Measurements from ENCODE around the gene DESI1.
A peak's percentile ranks its signal among the peaks of the same experiment; 100 is the strongest.
"Not testable (repeated sequence)": the region's sequence is repeated elsewhere in the genome, so short reads cannot be mapped to it uniquely, and the experiment has no call there.

Gene DESI1

GRCh38 chr22:41634610-41635009 lies 13.8 kb upstream of the DESI1 start:
- not testable (repeated sequence) for DNase-seq (ENCODE audit: low read depth, low spot score)

- not testable (repeated sequence) for DNase-seq (ENCODE audit: low read depth, low spot score)
Observed at GRCh38 chr22:41631615-41632014, 10.8 kb upstream of the DESI1 start.

- not testable (repeated sequence) for DNase-seq (ENCODE audit: low read depth, low spot score)
Observed at GRCh38 chr22:41631115-41631514, 10.3 kb upstream of the DESI1 start.

- no peak for DNase-seq (ENCODE audit: low read depth, low spot score)
Observed at GRCh38 chr22:41625577-41625976, 4.7 kb upstream of the DESI1 start.

DNA sequence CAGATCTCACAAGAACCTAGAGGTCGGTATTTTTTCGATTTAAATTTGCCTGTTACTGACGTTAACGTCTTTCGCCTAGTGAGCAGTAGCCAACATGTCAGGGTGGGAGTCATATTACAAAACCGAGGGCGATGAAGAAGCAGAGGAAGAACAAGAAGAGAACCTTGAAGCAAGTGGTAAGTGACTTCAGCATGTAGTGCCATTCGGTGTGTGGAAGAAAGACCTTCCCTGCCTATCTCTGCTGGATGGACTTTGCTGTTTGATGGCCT lies 1.0 kb upstream of the DESI1 start:
- DNase-seq (ENCODE audit: low read depth, low spot score): no peak

DNA sequence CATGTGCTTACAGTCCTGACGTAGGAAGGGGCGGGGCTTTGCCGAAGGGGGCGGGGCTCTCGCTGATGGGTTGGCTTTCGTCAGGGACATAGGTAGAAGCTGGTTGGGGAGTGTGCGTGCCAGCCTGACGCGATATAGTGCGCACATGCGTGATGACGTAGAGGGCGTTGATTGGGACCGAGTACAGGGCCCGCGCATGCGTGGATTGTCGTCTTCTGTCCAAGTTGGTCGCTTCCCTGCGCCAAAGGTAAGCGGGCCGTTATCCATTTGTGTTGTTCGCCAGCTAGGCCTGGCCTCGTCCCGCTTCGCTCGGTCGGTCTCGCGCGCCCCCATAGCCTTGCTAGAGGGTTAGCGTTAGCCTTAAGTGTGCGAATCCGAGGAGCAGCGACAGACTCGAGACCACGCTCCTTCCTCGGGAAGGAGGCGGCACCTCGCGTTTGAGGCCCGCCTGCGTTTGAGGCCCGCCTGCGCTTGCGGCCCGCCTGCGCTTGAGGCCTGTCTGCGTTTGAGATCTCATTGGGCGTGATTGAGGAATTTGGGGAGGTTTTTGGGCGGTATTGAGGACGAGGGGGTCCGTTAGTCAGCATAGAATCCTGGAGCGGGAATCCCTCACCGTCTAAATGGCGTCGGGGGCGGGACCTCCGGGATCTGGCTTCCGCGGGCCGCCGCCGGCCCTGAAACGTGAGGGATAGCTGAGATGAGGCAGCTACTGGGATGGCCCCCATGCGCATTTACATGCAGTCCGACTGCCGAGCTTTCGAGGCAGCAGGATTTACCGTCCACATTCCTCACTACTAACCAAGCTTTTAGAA lies 462 bp upstream of the DESI1 start, which contains the start of gene XRCC6:
XRCC6 (plus strand) TSS at position 197 of the 812 bp plus-strand sequence. CDS start 710 bp downstream, outside the sequence.
- peak; percentile 99 for DNase-seq (ENCODE audit: low read depth, low spot score)

DNA sequence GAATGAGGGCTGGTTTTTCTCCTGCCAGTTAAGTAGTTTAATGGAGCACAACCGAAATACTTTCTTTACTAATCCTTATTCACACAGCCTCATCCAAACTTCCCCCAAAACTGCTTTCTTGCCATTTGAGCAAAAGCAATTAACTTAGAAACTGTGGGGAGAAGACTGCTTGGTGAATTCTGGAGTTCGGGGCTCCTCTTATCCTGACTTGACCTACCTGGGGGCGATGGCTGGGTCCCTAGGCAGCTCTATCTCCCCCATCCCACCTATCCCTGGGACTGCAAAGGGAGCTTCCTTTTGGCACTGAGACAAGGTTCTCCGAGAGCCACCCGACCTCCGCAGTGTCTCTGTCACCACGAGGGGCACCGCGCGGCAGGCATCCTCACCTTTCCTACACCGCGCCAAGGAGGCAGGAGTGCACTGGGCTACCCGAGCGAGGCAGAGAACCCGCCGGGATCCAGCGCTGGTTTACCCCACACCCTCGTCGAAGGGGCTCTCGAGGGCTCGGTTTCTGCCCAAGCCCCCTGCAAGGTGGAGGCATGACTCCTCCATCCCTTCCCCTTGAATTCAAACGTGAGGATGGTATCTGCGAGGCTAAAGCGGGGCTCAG lies 759 bp downstream of the DESI1 start:
- no peak for DNase-seq (ENCODE audit: low read depth, low spot score)

- no peak for DNase-seq (ENCODE audit: low read depth, low spot score)
Observed at GRCh38 chr22:41613456-41613855, 7.4 kb downstream of the DESI1 start.

DNA sequence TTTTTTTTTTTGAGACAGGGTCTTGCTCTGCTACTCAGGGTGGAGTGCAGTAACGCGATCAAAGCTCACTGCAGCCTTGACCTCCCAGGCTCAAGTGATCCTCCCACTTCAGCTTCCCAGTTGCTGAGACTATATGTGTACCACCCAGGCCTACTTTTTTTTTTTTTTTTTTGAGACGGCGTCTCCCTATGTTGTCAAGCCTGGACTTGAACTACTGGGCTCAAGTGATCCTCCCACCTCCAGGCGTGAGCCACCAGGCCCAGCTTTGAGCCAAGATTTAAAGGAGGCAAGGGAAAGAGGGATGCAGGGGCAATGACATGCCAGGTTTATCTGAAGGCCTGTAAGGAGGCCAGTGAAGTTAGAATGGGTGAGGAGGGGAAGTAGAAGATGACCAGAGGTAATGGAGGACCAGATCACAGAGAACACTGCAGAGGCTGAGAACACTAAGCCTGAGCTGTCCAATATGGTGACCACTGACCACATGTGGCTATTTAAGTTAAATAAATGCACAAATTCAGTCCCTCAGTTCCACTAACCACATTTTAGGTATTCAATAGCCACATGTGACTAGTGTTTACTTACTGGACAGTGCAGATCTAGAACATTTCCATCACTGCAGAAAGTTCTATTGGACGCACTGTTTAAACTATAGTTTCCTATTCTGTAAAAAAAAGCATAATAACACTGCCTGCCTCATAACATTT lies 8.1 kb downstream of the DESI1 start:
- no peak for DNase-seq (ENCODE audit: low read depth, low spot score)

DNA sequence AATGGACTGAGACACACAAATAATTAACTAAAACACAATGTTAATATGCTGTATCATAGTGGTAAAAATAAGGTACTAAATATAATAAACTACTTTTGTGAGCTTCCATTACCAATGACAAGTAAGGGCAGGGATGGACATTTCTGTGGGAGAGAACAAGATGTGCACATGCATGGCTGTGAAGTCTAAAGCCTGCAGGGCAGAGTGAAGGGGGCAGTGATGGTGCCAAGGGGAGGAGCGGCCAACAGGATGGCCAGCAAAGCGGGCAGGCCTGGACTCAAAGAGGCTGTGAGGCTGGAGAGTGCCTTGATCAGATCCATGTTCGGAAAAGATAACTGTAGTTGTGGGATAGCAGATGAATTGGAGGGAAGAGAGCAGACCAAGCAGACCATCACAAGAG lies 12.5 kb downstream of the DESI1 start:
- DNase-seq (ENCODE audit: low read depth, low spot score): no peak

- DNase-seq (ENCODE audit: low read depth, low spot score): no peak
Observed at GRCh38 chr22:41603873-41604332, 16.9 kb downstream of the DESI1 start.

DNA sequence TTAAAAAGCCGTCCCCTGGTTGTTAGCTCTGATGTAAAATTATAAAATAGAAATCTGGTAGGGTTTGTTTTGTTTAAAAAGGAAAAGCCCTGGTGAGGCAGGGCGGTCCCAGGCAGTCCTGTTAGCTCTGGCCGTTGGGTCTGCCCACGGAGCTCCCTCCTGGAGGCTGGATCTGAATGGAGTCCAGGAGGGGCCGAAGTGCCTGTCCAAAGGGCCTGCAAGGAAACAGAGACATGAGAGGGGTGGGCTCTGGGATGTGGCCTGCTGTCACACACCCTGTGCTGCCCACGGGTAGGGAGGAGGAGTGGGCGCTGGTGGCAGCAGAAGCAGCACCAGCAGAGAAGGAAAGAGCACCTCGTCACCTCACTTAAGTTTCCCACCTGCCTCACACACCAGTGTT lies 19.9 kb downstream of the DESI1 start:
- DNase-seq (ENCODE audit: low read depth, low spot score): no peak

DNA sequence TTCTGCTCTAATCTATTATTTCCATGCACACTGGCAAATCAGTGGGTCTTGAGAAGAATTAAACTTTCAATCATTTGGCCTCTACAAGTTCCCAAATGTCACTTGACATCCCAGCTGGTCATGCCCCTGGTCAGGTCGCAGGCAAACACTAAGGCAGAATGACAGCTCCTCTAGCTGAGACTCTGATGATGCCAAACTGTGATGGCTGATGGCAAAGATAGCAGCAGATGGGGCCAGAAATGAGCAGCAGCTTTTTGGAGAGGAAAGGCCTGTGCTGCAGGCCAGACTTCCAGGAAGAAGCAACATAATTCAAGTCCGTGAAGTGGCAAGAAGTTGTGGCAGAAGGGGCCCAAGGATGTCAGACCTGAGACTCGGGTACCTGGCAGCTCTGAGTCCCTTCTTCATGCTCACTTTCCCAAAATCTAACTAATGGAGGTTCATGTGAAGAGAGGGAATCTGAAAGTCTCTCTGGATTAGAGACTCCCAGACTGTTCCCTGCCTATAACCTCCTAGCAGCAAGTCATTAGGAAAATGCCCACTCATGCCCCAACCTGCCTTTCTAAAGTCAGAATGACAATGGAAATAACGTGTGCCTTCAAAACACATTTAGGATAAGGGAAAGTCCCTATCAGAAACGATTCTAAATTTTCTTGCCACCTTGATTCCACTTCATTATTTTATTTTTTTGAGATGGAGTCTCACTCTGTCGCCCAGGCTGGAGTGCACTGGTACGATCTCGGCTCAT lies 21.8 kb downstream of the DESI1 start:
- no peak for DNase-seq (ENCODE audit: low read depth, low spot score)

- peak; percentile 24 for DNase-seq (ENCODE audit: low read depth, low spot score)
Observed at GRCh38 chr22:41598081-41598480, 22.8 kb downstream of the DESI1 start.

GRCh38 chr22:41597635-41597953 lies 23.2 kb downstream of the DESI1 start:
- DNase-seq (ENCODE audit: low read depth, low spot score): no peak

DNA sequence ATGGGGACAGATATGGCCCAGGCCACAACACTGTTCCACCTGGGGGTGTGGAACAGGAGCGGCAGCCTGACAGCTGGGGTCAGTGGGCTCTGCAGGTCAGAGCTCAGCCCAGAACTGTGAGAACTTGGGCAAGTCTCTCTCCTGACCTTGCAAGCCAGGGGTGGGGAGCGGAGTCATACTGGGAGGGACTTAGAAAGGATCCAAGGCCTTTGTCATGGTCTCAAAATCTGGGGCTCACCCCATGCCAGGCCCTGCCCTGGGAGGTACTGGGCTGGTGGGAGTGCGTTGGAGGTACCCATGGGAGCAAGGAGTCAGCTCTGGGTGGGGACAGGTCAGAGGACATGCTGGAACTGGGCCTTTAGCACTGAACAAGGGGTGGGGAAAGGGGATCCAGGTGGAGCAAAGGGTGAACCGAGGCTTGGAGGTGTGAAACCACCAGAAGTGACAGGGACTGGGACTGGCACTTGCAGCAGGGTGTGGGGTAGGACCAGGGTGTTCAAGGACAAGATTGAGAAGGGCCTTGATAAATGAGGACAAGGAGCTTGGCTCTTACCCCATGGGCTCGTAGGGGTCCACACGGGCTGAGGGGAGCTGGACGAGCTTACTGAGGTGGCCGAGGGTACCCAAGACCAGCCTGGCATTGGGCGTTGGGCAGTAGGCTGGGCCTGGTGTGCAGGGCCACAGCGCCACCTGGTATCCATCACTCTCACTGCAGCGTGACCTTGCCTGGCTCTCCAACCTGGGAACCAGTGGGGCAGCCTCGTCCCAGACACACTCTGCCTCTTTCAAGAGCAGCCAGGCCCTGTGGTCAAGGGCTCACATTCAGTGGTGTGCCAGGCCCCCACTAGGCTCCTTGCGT lies 23.8 kb downstream of the DESI1 start:
- peak; percentile 24 for DNase-seq (ENCODE audit: low read depth, low spot score)

- no peak for DNase-seq (ENCODE audit: low read depth, low spot score)
Observed at GRCh38 chr22:41595703-41596102, 25.1 kb downstream of the DESI1 start.

DNA sequence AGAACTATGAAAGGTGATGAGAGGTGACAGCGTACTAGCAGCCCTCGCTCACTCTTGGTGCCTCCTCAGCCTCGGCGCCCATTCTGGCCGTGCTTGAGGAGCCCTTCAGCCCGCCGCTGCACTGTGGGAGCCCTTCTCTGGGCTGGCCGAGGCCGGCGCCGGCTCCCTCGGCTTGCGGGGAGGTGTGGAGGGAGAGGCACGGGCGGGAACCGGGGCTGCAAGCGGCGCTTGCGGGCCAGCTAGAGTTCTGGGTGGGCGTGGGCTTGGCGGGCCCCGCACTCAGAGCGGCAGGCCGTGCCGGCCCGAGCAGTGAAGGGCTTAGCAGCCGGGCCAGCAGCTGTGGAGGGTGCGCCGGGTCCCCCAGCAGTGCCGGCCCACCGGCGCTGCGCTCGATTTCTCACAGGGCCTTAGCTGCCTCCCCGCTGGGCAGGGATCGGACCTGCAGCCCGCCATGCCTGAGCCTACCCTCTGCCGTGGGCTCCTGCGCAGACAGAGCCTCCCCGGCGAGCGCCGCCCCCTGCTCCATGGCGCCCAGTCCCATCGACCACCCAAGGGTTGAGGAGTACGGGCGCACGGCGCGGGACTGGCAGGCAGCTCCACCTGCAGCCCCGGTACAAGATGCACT lies 27.4 kb downstream of the DESI1 start:
- not testable (repeated sequence) for DNase-seq (ENCODE audit: low read depth, low spot score)

DNA sequence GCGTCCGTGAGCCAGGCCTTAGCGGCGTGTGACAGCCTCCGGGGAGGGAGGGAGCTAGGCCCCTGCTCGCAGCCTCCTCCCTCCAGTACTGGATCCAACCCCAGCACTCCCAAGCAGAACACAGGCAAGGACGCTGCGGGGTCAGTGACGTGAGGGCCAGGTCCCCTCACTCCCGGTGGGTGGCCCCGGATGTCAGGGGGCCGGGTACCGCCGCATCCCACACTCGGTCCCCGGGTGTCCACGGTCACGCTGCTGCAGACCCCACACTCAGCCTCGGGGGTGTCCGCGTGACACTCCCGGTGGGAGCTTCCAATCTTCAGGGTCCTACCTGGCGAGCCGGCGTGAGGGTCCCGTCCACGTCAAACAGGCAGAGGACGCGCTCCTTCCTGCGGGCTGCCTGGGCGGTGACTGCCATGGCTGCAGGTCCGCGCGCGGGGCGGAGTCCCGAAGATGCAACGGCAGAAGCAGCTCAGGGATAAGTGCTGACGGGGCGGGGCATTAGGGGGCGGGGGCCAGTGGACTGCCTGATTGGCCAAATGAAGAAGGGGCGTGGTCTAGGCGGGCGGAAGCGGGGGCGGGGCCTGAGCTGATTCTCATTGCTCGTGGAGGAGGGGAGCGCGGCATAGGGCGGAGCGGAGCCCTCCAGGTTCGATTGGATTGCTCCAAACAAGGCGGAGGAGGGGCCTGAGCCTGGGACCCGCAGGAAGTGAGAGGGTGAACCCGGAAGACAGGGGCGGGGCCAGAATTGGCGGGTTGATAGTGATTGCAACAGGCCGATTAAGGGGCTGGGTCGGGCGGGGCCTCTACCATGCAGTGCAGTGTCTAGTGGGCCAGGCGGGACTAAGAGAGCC lies 31.2 kb downstream of the DESI1 start, which contains the start of gene PMM1:
PMM1 (minus strand) TSS at position 450 of the 851 bp plus-strand sequence; CDS start at position 415, 35 bp downstream.
- peak; percentile 100 for DNase-seq (ENCODE audit: low read depth, low spot score)

DNA sequence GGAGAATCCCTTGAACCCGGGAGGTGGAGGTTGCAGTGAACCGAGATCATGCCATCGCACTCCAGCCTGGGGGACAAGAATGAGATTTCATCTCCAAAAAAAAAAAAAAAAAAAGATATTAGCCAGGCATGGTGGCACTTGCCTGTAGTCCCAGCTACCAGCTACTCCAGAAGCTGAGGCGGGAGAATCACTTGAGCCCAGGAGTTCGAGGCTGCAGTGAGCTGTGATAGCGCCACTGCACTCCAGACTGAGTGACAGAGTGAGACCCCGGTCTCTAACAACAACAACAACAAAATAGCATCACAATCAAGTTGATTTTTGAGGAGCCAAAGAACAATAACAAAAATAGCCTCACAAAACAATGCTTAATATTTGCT lies 33.5 kb downstream of the DESI1 start:
- DNase-seq (ENCODE audit: low read depth, low spot score): no peak
